ENCODE data around the gene ADPGK. TPM values are rescaled to one million over a fixed set of nuclear protein-coding genes. Genes with fewer than 3 reads are reported as not detected.

ADPGK gene
- 50.7 and 52.0 TPM in 2 replicates for total RNA-seq (ENCODE audit: low replicate concordance)

GRCh38 chr15:72783640-72784455 is at the start of gene ADPGK:
TSS of gene ADPGK (minus strand) at chr15:72783758. CDS start at chr15:72783691, 67 bp downstream.

Other genes with a start within 250 kb of the ADPGK start
- gene GOLGA6B, start 129.1 kb downstream of the ADPGK start, total RNA-seq (ENCODE audit: low replicate concordance) = not detected in 2 replicates
- gene HIGD2B, start 97.6 kb downstream of the ADPGK start, total RNA-seq (ENCODE audit: low replicate concordance) = not detected in 2 replicates
- 15.6 and 15.7 TPM in 2 replicates for gene BBS4, start 97.6 kb downstream of the ADPGK start, total RNA-seq (ENCODE audit: low replicate concordance)